Endothelial cell of umbilical vein (primary cell): ENCODE measurements around the gene NTF4. TPM values are rescaled to one million over a fixed set of nuclear protein-coding genes. Genes with fewer than 3 reads are reported as not detected.
"Not testable (repeated sequence)": the region's sequence is repeated elsewhere in the genome, so short reads cannot be mapped to it uniquely, and the experiment has no call there.

Experiments used
- BruUV-seq: library from RNA; stranded (reverse); fragments of 400-500 nt; replicated peaks from 2 replicates; lab custom pipeline; 2021; lab: Mats Ljungman, UMichigan
- CTCF ChIA-PET: fragments of 300-600, 350-600 bp; sonication (Branson Sonifier 250); formaldehyde crosslinking; loops from one replicate; lab custom pipeline; 2021; ENCODE audit warnings: antibody characterized with exemption, inconsistent platforms; lab: Charles Lee
- POLR2A ChIA-PET: fragments of 300-600, 350-600 bp; sonication (Branson Sonifier 250); formaldehyde crosslinking; loops from one replicate; lab custom pipeline; 2021; ENCODE audit warnings: antibody characterized with exemption, inconsistent platforms; lab: Charles Lee
- DNase-seq: peaks from one replicate; pipeline ENCODE4 v3.0.0-alpha.2; 2011; ENCODE audit warnings: low read depth, low spot score
- FAIRE-seq: peaks from 2 replicates; lab custom pipeline; 2011; peaks lifted over from hg19 to GRCh38; lab: Jason Lieb, UNC
- H2AFZ ChIP-seq: 2 replicates; pipeline ENCODE4 v1.6.0; 2012; ENCODE audit warnings: low read depth, low read length, control low read depth, inconsistent platforms
- H3K27ac ChIP-seq: 2 replicates; pipeline ENCODE4 v1.5.1; 2011; ENCODE audit warnings: low read depth, mild to moderate bottlenecking, control low read depth, low read length, moderate library complexity; ENCODE audit not compliant: insufficient read depth
- H3K27me3 ChIP-seq, 2 experiments: 2 replicates each; pipeline versions ENCODE4 v1.6.0 to v1.6.1; 2011; ENCODE audit warnings: low read length in 2 of 2, mixed read lengths in 1 of 2; ENCODE audit not compliant: control insufficient read depth in 2 of 2, insufficient read depth in 2 of 2
- H3K36me3 ChIP-seq, 2 experiments: 2 replicates in 1 of 2; 3 replicates in 1 of 2; pipeline ENCODE4 v1.5.1; 2011; ENCODE audit warnings: low read length in 2 of 2, mild to moderate bottlenecking in 1 of 2, moderate library complexity in 1 of 2; ENCODE audit not compliant: control insufficient read depth in 2 of 2, insufficient read depth in 2 of 2; ENCODE audit errors: extremely low read depth in 1 of 2
- H3K4me1 ChIP-seq: 3 replicates; pipeline ENCODE4 v1.5.1; 2011; ENCODE audit warnings: mild to moderate bottlenecking, low read length; ENCODE audit not compliant: control insufficient read depth, insufficient read depth; ENCODE audit errors: extremely low read depth
- H3K4me2 ChIP-seq: 2 replicates; pipeline ENCODE4 v1.6.1; 2011; ENCODE audit warnings: low read length, control low read depth, mixed read lengths; ENCODE audit not compliant: insufficient read depth
- H3K4me3 ChIP-seq, 3 experiments: fragments of 200-600 bp in 1 of 3; sonication (generic), shearing (Covaris generic) in 1 of 3; replicated peaks in 1 of 3; 2 replicates each; pipeline ENCODE4 v1.5.1; 2011 to 2016; ENCODE audit warnings: control low read depth in 3 of 3, low read length in 3 of 3, mild to moderate bottlenecking in 2 of 3, inconsistent platforms in 1 of 3, low read depth in 1 of 3, moderate library complexity in 1 of 3; ENCODE audit not compliant: insufficient read depth in 1 of 3
- H3K79me2 ChIP-seq: 2 replicates; pipeline ENCODE4 v1.6.0; 2012; ENCODE audit warnings: low read length, inconsistent platforms; ENCODE audit not compliant: control insufficient read depth, insufficient read depth
- H3K9ac ChIP-seq: replicated peaks from 2 replicates; pipeline ENCODE3; 2011; ENCODE audit warnings: low read length, control low read depth; ENCODE audit not compliant: insufficient read depth; ENCODE audit errors: extremely low read depth
- H3K9me1 ChIP-seq: replicated peaks from 3 replicates; pipeline ENCODE4 v1.6.0; 2011; ENCODE audit warnings: mild to moderate bottlenecking, low read length; ENCODE audit not compliant: control insufficient read depth, insufficient read depth; ENCODE audit errors: extremely low read depth
- H3K9me3 ChIP-seq: replicated peaks from 2 replicates; pipeline ENCODE4 v1.5.1; 2012; ENCODE audit warnings: low read length, inconsistent platforms; ENCODE audit not compliant: control insufficient read depth, insufficient read depth
- H4K20me1 ChIP-seq: replicated peaks from 2 replicates; pipeline ENCODE3; 2011; ENCODE audit warnings: mild to moderate bottlenecking, low read length; ENCODE audit not compliant: control insufficient read depth, insufficient read depth; ENCODE audit errors: extremely low read depth
- dilution Hi-C: fragments of 300-500 bp; cut with MboI; formaldehyde crosslinking; loops from one replicate; pipeline ENCODE4 v1.15.0; 2019; ENCODE audit warnings: low sequenced_read_pairs; ENCODE audit not compliant: extremely low pct_ligation_motif_present
- intact Hi-C: fragments of 100-400 bp; cut with micrococcal nuclease; formaldehyde crosslinking; loops from one replicate; pipeline ENCODE4 v1.10.0; 2022
- polyA plus RNA-seq, 4 experiments: library from polyadenylated mRNA; depleted of rRNA in 3 of 4; stranded (reverse) in 3 of 4; unstranded in 1 of 4; fragments of >200 nt; gene quantifications; 2 replicates each; pipeline versions ENCODE4 v1.2.1 to v1.2.3, GENCODE V29; 2011 to 2012; ENCODE audit warnings: missing spikeins in 1 of 4
- total RNA-seq: library from RNA; stranded (reverse); gene quantifications from 2 replicates; pipeline ENCODE4 v1.2.3, GENCODE V29; 2021

The NTF4 gene
- total and polyA plus RNA-seq, 2 donors (not counting 3 experiments of a cell fraction or from before 2014, with no cell fraction given): not detected

DNA sequence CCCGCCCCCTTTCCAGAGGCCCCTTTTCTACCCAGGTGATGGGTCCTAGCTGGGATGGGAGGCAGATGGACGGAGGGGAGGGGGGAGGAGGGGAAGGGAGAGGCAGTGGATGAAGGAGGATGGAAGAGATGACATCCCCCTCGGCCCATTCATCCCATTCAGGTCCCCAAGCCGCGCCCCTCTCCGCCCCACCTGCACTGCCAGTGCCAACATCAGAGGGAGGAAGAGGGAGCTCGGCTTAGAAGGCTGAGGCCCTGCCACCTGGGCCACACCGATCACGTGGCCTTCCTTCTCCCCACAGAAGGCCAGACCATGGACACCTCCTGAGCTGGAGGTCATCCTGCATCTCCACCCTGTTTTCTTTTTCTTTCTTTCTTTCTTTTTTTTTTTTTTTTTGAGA lies 35.9 kb downstream of the NTF4 start:
- BruUV-seq: not testable (repeated sequence)

GRCh38 chr19:49025599-49025998 lies 39.0 kb downstream of the NTF4 start:
- H3K4me3 ChIP-seq, H3K4me1 ChIP-seq, POLR2A ChIA-PET, H3K9me1 ChIP-seq, H4K20me1 ChIP-seq, H2AFZ ChIP-seq, BruUV-seq, H3K79me2 ChIP-seq, H3K36me3 ChIP-seq, H3K9ac ChIP-seq, H3K4me2 ChIP-seq, DNase-seq, intact Hi-C loops, dilution Hi-C loops, FAIRE-seq, H3K27ac ChIP-seq, H3K9me3 ChIP-seq, H3K27me3 ChIP-seq: not testable (repeated sequence)
- CTCF ChIA-PET: interaction anchor here (0.6 kb wide), 1 partner anchor 72 kb away, joined by 3 read pairs; no protein-coding TSS in a partner anchor

More for the DNA sequence above, 35.9 kb downstream of the NTF4 start:
- H3K9ac ChIP-seq, H2AFZ ChIP-seq, FAIRE-seq, H3K36me3 ChIP-seq, H3K9me1 ChIP-seq, POLR2A ChIA-PET, H3K27ac ChIP-seq, H3K4me2 ChIP-seq, intact Hi-C loops, H3K4me3 ChIP-seq, H3K9me3 ChIP-seq, dilution Hi-C loops, DNase-seq, H4K20me1 ChIP-seq, H3K27me3 ChIP-seq, H3K79me2 ChIP-seq, H3K4me1 ChIP-seq: not testable (repeated sequence)
- CTCF ChIA-PET: interaction anchor here (1.0 kb wide), 1 partner anchor 29 kb away, joined by 3 read pairs; no protein-coding TSS in a partner anchor

GRCh38 chr19:49025088-49025487 lies 39.5 kb downstream of the NTF4 start:
- H3K9me1 ChIP-seq, dilution Hi-C loops, H4K20me1 ChIP-seq, H3K4me2 ChIP-seq, H3K27ac ChIP-seq, FAIRE-seq, BruUV-seq, H3K27me3 ChIP-seq, H3K4me3 ChIP-seq, H3K4me1 ChIP-seq, DNase-seq, POLR2A ChIA-PET, intact Hi-C loops, H3K9ac ChIP-seq, H3K9me3 ChIP-seq, H3K79me2 ChIP-seq, H2AFZ ChIP-seq, H3K36me3 ChIP-seq: not testable (repeated sequence)
- CTCF ChIA-PET: interaction anchor here (0.6 kb wide), 1 partner anchor 73 kb away, joined by 3 read pairs; no protein-coding TSS in a partner anchor

DNA sequence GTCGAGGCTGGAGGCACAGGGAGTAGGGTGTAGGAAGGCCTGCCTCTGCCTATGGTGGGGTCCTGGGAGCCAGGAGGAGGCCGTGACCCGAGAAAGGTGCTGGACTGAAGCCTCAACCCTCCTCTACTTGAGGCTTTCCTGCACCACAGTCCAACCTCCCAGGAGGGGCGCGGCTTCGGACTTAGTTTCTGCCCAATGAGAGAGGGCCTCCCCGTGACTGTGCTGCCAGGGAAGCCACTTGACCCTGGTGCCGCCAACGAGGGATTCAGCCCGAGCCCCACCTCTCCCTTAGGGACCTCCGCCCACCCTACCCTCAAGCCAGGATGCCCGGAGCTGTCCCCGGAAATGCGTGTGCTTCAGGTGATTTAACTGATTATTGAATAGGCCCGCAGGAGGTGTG lies 40.4 kb downstream of the NTF4 start, which contains the start of gene CGB3:
CGB3 (minus strand) TSS at position 101 of the 400 bp plus-strand sequence. CDS start 362 bp downstream, outside the sequence.
- H3K9me3 ChIP-seq, H3K9ac ChIP-seq, H3K36me3 ChIP-seq, BruUV-seq, H3K4me2 ChIP-seq, FAIRE-seq, H3K27ac ChIP-seq, H2AFZ ChIP-seq, DNase-seq, dilution Hi-C loops, H3K27me3 ChIP-seq, H3K4me3 ChIP-seq, H3K4me1 ChIP-seq, CTCF ChIA-PET, intact Hi-C loops, H4K20me1 ChIP-seq, H3K79me2 ChIP-seq, H3K9me1 ChIP-seq, POLR2A ChIA-PET: not testable (repeated sequence)
